IMR-90 (cell line): Measurements from ENCODE around the gene NKIRAS1. TPM values are rescaled to one million over a fixed set of nuclear protein-coding genes. Genes with fewer than 3 reads are reported as not detected.

Experiments
- ATAC-seq: fragments of 200-7000 bp; cut with Tn5 transposase; 2 replicates; pipeline ENCODE4 v1.9.1; 2020; ENCODE audit warnings: low read depth, mild to moderate bottlenecking, moderate library complexity
- BruUV-seq: library from RNA; stranded (reverse); fragments of 400-500 nt; replicated peaks from 2 replicates; lab custom pipeline; 2021; lab: Mats Ljungman, UMichigan
- CTCF ChIA-PET: fragments of 300-600 bp; formaldehyde crosslinking; extraction: SDS; loops from one replicate; lab custom pipeline; 2021; ENCODE audit warnings: antibody characterized with exemption; lab: Yijun Ruan, JAX
- POLR2A ChIA-PET: fragments of 300-600 bp; sonication (Branson Sonifier 250); formaldehyde crosslinking; loops from one replicate; lab custom pipeline; 2022; ENCODE audit warnings: antibody characterized with exemption; ENCODE audit not compliant: unreplicated experiment; lab: Charles Lee
- DNase-seq: peaks from one replicate; pipeline ENCODE4 v3.0.0; 2013
- H2AFZ ChIP-seq: replicated peaks from 2 replicates; pipeline ENCODE3; 2013; ENCODE audit warnings: low read length, mild to moderate bottlenecking; ENCODE audit not compliant: poor library complexity
- H2AK5ac ChIP-seq: 2 replicates; pipeline ENCODE4 v1.6.1; 2013; ENCODE audit warnings: low read depth, low read length, inconsistent platforms
- H2AK9ac ChIP-seq: replicated peaks from 2 replicates; pipeline ENCODE3; 2013; ENCODE audit warnings: mild to moderate bottlenecking, low read depth, low read length, moderate library complexity; ENCODE audit not compliant: poor library complexity
- H2BK120ac ChIP-seq: 2 replicates; pipeline ENCODE4 v1.6.1; 2013; ENCODE audit warnings: low read depth, low read length, inconsistent platforms
- H2BK15ac ChIP-seq: 3 replicates; pipeline ENCODE4 v1.6.1; 2013; ENCODE audit warnings: low read depth, low read length, inconsistent platforms
- H2BK20ac ChIP-seq: 2 replicates; pipeline ENCODE4 v1.6.1; 2013; ENCODE audit warnings: low read depth, mild to moderate bottlenecking, inconsistent platforms, low read length, moderate library complexity
- H2BK5ac ChIP-seq: 2 replicates; pipeline ENCODE4 v1.6.1; 2013; ENCODE audit warnings: mild to moderate bottlenecking, low read depth, low read length, inconsistent platforms; ENCODE audit not compliant: poor library complexity, severe bottlenecking
- H3K14ac ChIP-seq: replicated peaks from 2 replicates; pipeline ENCODE4 v1.6.1; 2013; ENCODE audit warnings: low read depth, low read length, inconsistent platforms
- H3K18ac ChIP-seq: 2 replicates; pipeline ENCODE4 v1.6.1; 2013; ENCODE audit warnings: low read depth, low read length, control low read depth
- H3K23ac ChIP-seq: 2 replicates; pipeline ENCODE4 v1.6.1; 2013; ENCODE audit warnings: low read depth, low read length, inconsistent platforms
- H3K27ac ChIP-seq: 2 replicates; pipeline ENCODE4 v1.5.1; 2013; ENCODE audit warnings: mild to moderate bottlenecking, control low read depth, low read length; ENCODE audit not compliant: insufficient read depth
- H3K27me3 ChIP-seq: 2 replicates; pipeline ENCODE4 v1.6.1; 2013; ENCODE audit warnings: low read length; ENCODE audit not compliant: control insufficient read depth, insufficient read depth
- H3K36me3 ChIP-seq: 2 replicates; pipeline ENCODE4 v1.6.1; 2013; ENCODE audit warnings: low read length, mixed read lengths; ENCODE audit not compliant: control insufficient read depth, insufficient read depth
- H3K4ac ChIP-seq: 2 replicates; pipeline ENCODE4 v1.6.1; 2013; ENCODE audit warnings: low read depth, low read length, inconsistent platforms
- H3K4me1 ChIP-seq: 2 replicates; pipeline ENCODE4 v1.6.1; 2013; ENCODE audit warnings: low read length, mixed read lengths; ENCODE audit not compliant: control insufficient read depth, insufficient read depth
- H3K4me2 ChIP-seq: 2 replicates; pipeline ENCODE4 v1.6.1; 2013; ENCODE audit warnings: low read depth, mild to moderate bottlenecking, control low read depth, low read length, moderate library complexity
- H3K4me3 ChIP-seq: 2 replicates; pipeline ENCODE4 v1.5.1; 2013; ENCODE audit warnings: low read depth, mild to moderate bottlenecking, control low read depth, low read length, moderate library complexity; ENCODE audit not compliant: insufficient read depth
- H3K56ac ChIP-seq: 2 replicates; pipeline ENCODE4 v1.6.1; 2013; ENCODE audit warnings: low read length, inconsistent platforms; ENCODE audit not compliant: insufficient read depth; ENCODE audit errors: extremely low read depth
- H3K79me1 ChIP-seq, 2 experiments: 2 replicates each; pipeline ENCODE4 v1.6.1; 2013; ENCODE audit warnings: low read length in 2 of 2, inconsistent platforms in 1 of 2, low read depth in 1 of 2
- H3K9ac ChIP-seq: 2 replicates; pipeline ENCODE4 v1.6.1; 2013; ENCODE audit warnings: low read depth, low read length, control low read depth
- H3K9me1 ChIP-seq: 2 replicates; pipeline ENCODE4 v1.6.1; 2013; ENCODE audit warnings: low read length, inconsistent platforms; ENCODE audit not compliant: insufficient read depth
- H3K9me3 ChIP-seq: 2 replicates; pipeline ENCODE4 v1.6.1; 2013; ENCODE audit warnings: low read length; ENCODE audit not compliant: control insufficient read depth, insufficient read depth
- H4K20me1 ChIP-seq: 2 replicates; pipeline ENCODE4 v1.6.1; 2013; ENCODE audit warnings: low read length, inconsistent platforms; ENCODE audit not compliant: insufficient read depth
- H4K5ac ChIP-seq: 2 replicates; pipeline ENCODE4 v1.6.1; 2013; ENCODE audit warnings: mild to moderate bottlenecking, low read depth, low read length, control low read depth
- H4K8ac ChIP-seq, 2 experiments: 2 replicates each; pipeline ENCODE4 v1.6.1; 2013; ENCODE audit warnings: low read depth in 2 of 2, low read length in 2 of 2, control low read depth in 1 of 2, inconsistent platforms in 1 of 2
- H4K91ac ChIP-seq: 2 replicates; pipeline ENCODE4 v1.6.1; 2013; ENCODE audit warnings: low read depth, low read length, inconsistent platforms; ENCODE audit not compliant: insufficient read depth
- BHLHE40 ChIP-seq: fragments of 150-350 bp; IDR thresholded peaks from 2 replicates; pipeline ENCODE4 v1.6.1; 2016; ENCODE audit warnings: mild to moderate bottlenecking, low read depth, low read length
- CTCF ChIP-seq: conservative IDR thresholded peaks from 2 replicates; pipeline ENCODE4 v1.5.1; 2012; ENCODE audit warnings: mild to moderate bottlenecking, low read depth, low read length, improper control_type of control experiment
- FOS ChIP-seq: fragments of 150-350 bp; IDR thresholded peaks from 2 replicates; pipeline ENCODE4 v1.6.1; 2016; ENCODE audit warnings: low read depth, low read length
- MXI1 ChIP-seq: IDR thresholded peaks from 2 replicates; pipeline ENCODE4 v1.6.1; 2012; ENCODE audit warnings: low read depth, mild to moderate bottlenecking, low read length, moderate library complexity, borderline replicate concordance
- POLR2A ChIP-seq: IDR thresholded peaks from 2 replicates; pipeline ENCODE4 v1.6.1; 2012; ENCODE audit warnings: mild to moderate bottlenecking, low read depth, low read length
- RAD21 ChIP-seq: IDR thresholded peaks from 2 replicates; pipeline ENCODE4 v1.6.1; 2012; ENCODE audit warnings: low read length, improper control_type of control experiment
- USF2 ChIP-seq: fragments of 150-350 bp; IDR thresholded peaks from 2 replicates; pipeline ENCODE4 v1.6.1; 2017; ENCODE audit warnings: mild to moderate bottlenecking, antibody characterized with exemption, low read length, low read depth
- WGBS, 2 experiments: methylation state at CpG; one replicate each; pipeline versions ENCODE4 v1.1.5 to v1.1.7; 2013; ENCODE audit warnings: missing lambda C conversion rate in 2 of 2; ENCODE audit not compliant: insufficient read length in 1 of 2; ENCODE audit errors: extremely low coverage in 2 of 2; 5-methylcytosine and 5-hydroxymethylcytosine counted together
- dilution Hi-C: fragments of 300-500 bp; cut with HindIII; formaldehyde crosslinking; loops from one replicate; pipeline ENCODE4 v1.14.3; 2018; ENCODE audit warnings: low sequenced_read_pairs; ENCODE audit not compliant: unreplicated experiment
- in situ Hi-C: fragments of 300-500 bp; cut with MboI; formaldehyde crosslinking; loops from 3 replicates; pipeline ENCODE4 v1.14.3; 2019; ENCODE audit warnings: low sequenced_read_pairs, inconsistent platforms, mixed read lengths
- intact Hi-C: fragments of 100-400 bp; cut with micrococcal nuclease; formaldehyde crosslinking; loops from 2 replicates; pipeline ENCODE4 v1.10.0; 2022
- polyA plus RNA-seq, 3 experiments: library from polyadenylated mRNA; depleted of rRNA; stranded (reverse); fragments of >200 nt; gene quantifications; 2 replicates each; pipeline ENCODE4 v1.2.3, GENCODE V29; 2012; ENCODE audit warnings: low replicate concordance in 1 of 3
- total RNA-seq: library from RNA; depleted of rRNA; stranded (reverse); fragments of >200 nt; gene quantifications from 2 replicates; pipeline ENCODE4 v1.2.3, GENCODE V29; 2012
- TF ChIP-seq, protein P1 (sequence below): fragments of 150-350 bp; IDR thresholded peaks from 2 replicates; pipeline ENCODE4 v1.6.1; 2016; ENCODE audit warnings: low read depth, mild to moderate bottlenecking, low read length, moderate library complexity, borderline replicate concordance

The NKIRAS1 gene
- total and polyA plus RNA-seq, 2 of the 4 experiments (the other 2 are of a cell fraction), result 6.1 to 6.8 TPM

GRCh38 chr3:23928524-23928923 is 11.7 kb upstream of the NKIRAS1 start:
- H3K4ac ChIP-seq, result no peak overlapping the region
- DNase-seq (no peak), ATAC-seq (no peak)
- no peak overlapping the region for H3K14ac ChIP-seq
- no peak overlapping the region for H3K23ac ChIP-seq
- no peak overlapping the region for H2BK20ac ChIP-seq
- POLR2A ChIA-PET, result no interaction called here
- H4K20me1 ChIP-seq, result no peaks in the 10 kb centered on the region
- intact Hi-C loops (no loop called here), dilution Hi-C loops (no loop called here), in situ Hi-C loops (no loop called here)
- H4K8ac ChIP-seq, result no peak overlapping the region
- no peaks in the 10 kb centered on the region for H3K27me3 ChIP-seq
- H4K91ac ChIP-seq, result no peak overlapping the region
- CTCF ChIA-PET, result no interaction called here
- no peak overlapping the region for H2BK120ac ChIP-seq
- H3K18ac ChIP-seq, result no peak overlapping the region
- no peak overlapping the region for H3K9ac ChIP-seq
- no peak overlapping the region for H2BK5ac ChIP-seq
- no peak overlapping the region for H4K5ac ChIP-seq
- no peak overlapping the region for H3K4me2 ChIP-seq
- WGBS, 2 experiments, result no CpG with 5 or more reads among the region's 8 CpGs
- H2AFZ ChIP-seq, result no peak overlapping the region
- no peak overlapping the region for H2AK5ac ChIP-seq
- no peak overlapping the region for H3K56ac ChIP-seq
- no peak overlapping the region for H3K4me3 ChIP-seq
- H3K79me1 ChIP-seq, result no peaks in the 10 kb centered on the region
- H3K4me1 ChIP-seq, result no peaks in the 10 kb centered on the region
- H2BK15ac ChIP-seq, result no peak overlapping the region
- H3K36me3 ChIP-seq, result no peaks in the 10 kb centered on the region
- no TSS peak for BruUV-seq
- H2AK9ac ChIP-seq, result no peak overlapping the region
- no peak overlapping the region for H3K27ac ChIP-seq
- no peak for TF ChIP-seq MXI1
- no peak for TF ChIP-seq USF2
- TF ChIP-seq CTCF, result no peak
- TF ChIP-seq FOS, result no peak
- TF ChIP-seq RAD21, result no peak
- TF ChIP-seq BHLHE40, result no peak
- TF ChIP-seq, protein P1, sequence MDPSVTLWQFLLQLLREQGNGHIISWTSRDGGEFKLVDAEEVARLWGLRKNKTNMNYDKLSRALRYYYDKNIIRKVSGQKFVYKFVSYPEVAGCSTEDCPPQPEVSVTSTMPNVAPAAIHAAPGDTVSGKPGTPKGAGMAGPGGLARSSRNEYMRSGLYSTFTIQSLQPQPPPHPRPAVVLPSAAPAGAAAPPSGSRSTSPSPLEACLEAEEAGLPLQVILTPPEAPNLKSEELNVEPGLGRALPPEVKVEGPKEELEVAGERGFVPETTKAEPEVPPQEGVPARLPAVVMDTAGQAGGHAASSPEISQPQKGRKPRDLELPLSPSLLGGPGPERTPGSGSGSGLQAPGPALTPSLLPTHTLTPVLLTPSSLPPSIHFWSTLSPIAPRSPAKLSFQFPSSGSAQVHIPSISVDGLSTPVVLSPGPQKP, result no peak
- no peak for TF ChIP-seq POLR2A
- no peaks in the 10 kb centered on the region for H3K9me3 ChIP-seq
- H3K9me1 ChIP-seq, result 0 out of 2 replicates have a peak, but pooled peaks cover 4% of the 10 kb centered on the region
